ENCODE measurements around the gene COL21A1. TPM values are rescaled to one million over a fixed set of nuclear protein-coding genes. Genes with fewer than 3 reads are reported as not detected.
A peak's percentile ranks its signal among the peaks of the same experiment; 100 is the strongest.

COL21A1 gene
- total RNA-seq, 1 donor: 19.2 TPM

DNA sequence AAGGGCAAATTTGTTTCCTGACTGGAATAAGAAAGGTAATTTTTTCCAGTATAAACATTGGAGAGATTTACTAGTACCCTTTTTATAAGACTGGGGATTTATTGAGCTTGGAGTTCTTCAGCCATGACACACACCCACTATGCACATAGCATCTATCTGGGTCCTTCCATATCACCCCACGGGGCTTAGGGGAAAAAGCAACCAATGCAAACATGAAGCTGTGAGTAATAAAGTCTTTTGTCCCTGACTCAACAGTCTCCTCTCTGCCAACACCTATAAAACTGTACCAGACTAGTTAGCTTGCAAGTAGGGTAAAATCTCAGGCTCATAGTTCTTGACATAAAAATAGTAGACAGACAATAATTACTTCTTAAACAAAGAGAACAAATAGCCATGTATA, 23.4 kb downstream of the COL21A1 start:
- TF ChIP-seq, protein P1, sequence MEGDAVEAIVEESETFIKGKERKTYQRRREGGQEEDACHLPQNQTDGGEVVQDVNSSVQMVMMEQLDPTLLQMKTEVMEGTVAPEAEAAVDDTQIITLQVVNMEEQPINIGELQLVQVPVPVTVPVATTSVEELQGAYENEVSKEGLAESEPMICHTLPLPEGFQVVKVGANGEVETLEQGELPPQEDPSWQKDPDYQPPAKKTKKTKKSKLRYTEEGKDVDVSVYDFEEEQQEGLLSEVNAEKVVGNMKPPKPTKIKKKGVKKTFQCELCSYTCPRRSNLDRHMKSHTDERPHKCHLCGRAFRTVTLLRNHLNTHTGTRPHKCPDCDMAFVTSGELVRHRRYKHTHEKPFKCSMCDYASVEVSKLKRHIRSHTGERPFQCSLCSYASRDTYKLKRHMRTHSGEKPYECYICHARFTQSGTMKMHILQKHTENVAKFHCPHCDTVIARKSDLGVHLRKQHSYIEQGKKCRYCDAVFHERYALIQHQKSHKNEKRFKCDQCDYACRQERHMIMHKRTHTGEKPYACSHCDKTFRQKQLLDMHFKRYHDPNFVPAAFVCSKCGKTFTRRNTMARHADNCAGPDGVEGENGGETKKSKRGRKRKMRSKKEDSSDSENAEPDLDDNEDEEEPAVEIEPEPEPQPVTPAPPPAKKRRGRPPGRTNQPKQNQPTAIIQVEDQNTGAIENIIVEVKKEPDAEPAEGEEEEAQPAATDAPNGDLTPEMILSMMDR (IDR thresholded peaks at IDR 0.05; ENCODE audit: extremely low read depth, low read depth, low read length): no peak
- Histone ChIP-seq H3K27me3 (ENCODE audit: insufficient read depth, low read length) (no peaks in the 10 kb centered on the region), H3K79me2 (ENCODE audit: insufficient read depth, low read length) (no peaks in the 10 kb centered on the region), H2AFZ (ENCODE audit: low read length) (no peak overlapping the region), H3K4me2 (ENCODE audit: insufficient read depth, low read length) (peak overlapping the region; percentile 3), H3K4me3 (ENCODE audit: insufficient read depth, low read length) (no peak overlapping the region), H4K20me1 (ENCODE audit: insufficient read depth, low read length) (no peaks in the 10 kb centered on the region), H3K9me3 (ENCODE audit: low read depth, low read length) (no peaks in the 10 kb centered on the region), H3K27ac (ENCODE audit: low read depth, low read length) (no peak overlapping the region), H3K4me1 (ENCODE audit: insufficient read depth, low read length) (peaks cover 37% of the 10 kb centered on the region), H3K36me3 (ENCODE audit: insufficient read depth, low read length) (no peaks in the 10 kb centered on the region)
- peak; percentile 18 for DNase-seq (ENCODE audit: insufficient read length, low spot score, missing footprints)

DNA sequence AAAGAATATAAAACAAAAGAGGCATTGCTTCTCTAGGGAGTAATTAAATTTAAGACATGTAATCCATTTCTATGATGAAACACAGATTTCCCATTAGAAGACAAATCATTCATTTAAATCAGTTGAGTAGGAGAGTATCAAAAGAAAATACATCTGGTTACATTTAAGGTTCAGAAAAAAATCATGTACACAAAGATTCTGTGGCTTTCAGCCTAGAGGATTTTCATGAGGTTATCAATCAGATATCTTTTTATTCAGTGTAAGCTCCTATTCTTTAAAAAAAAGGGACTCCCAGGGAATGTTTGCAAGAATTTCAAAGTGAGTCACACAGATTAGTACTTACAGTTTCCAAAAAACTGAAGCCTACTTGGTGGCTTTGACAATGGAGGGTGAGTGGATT, 24.9 kb downstream of the COL21A1 start:
- Histone ChIP-seq H4K20me1 (ENCODE audit: insufficient read depth, low read length) (no peaks in the 10 kb centered on the region), H3K4me3 (ENCODE audit: insufficient read depth, low read length) (no peak overlapping the region), H3K36me3 (ENCODE audit: insufficient read depth, low read length) (no peaks in the 10 kb centered on the region), H3K79me2 (ENCODE audit: insufficient read depth, low read length) (no peaks in the 10 kb centered on the region), H3K27me3 (ENCODE audit: insufficient read depth, low read length) (no peaks in the 10 kb centered on the region), H3K27ac (ENCODE audit: low read depth, low read length) (peak overlapping the region; percentile 9), H3K4me1 (ENCODE audit: insufficient read depth, low read length) (peaks cover 33% of the 10 kb centered on the region), H2AFZ (ENCODE audit: low read length) (no peak overlapping the region), H3K9me3 (ENCODE audit: low read depth, low read length) (no peaks in the 10 kb centered on the region), H3K4me2 (ENCODE audit: insufficient read depth, low read length) (no peak overlapping the region)
- DNase-seq (ENCODE audit: insufficient read length, low spot score, missing footprints): no peak
- TF ChIP-seq, protein P1 (IDR thresholded peaks at IDR 0.05; ENCODE audit: extremely low read depth, low read depth, low read length): no peak

DNA sequence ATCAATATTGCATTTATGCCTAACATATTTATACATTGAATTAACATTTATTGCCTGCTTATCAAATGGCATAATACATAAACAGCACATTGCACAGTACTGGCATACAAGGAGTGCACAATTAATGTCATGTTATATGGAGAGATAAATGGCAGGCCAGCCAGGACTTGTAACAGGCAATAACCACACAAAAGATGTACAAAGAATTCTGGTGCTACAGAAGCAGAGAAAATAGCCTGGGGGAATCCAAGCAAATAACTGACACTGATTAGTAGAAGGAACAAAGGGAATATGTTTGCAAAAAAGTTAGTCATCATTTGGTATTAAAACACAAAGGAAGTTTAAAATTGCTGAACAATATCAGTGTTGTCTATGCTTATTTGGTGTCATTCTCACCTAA, 27.3 kb downstream of the COL21A1 start:
- TF ChIP-seq, protein P1 (IDR thresholded peaks at IDR 0.05; ENCODE audit: extremely low read depth, low read depth, low read length): no peak
- Histone ChIP-seq H3K79me2 (ENCODE audit: insufficient read depth, low read length) (no peaks in the 10 kb centered on the region), H3K27me3 (ENCODE audit: insufficient read depth, low read length) (no peaks in the 10 kb centered on the region), H3K36me3 (ENCODE audit: insufficient read depth, low read length) (no peaks in the 10 kb centered on the region), H4K20me1 (ENCODE audit: insufficient read depth, low read length) (no peaks in the 10 kb centered on the region), H2AFZ (ENCODE audit: low read length) (no peak overlapping the region), H3K4me1 (ENCODE audit: insufficient read depth, low read length) (peaks cover 22% of the 10 kb centered on the region), H3K4me3 (ENCODE audit: insufficient read depth, low read length) (no peak overlapping the region), H3K9me3 (ENCODE audit: low read depth, low read length) (no peaks in the 10 kb centered on the region), H3K4me2 (ENCODE audit: insufficient read depth, low read length) (no peak overlapping the region), H3K27ac (ENCODE audit: low read depth, low read length) (no peak overlapping the region)
- no peak for DNase-seq (ENCODE audit: insufficient read length, low spot score, missing footprints)

DNA sequence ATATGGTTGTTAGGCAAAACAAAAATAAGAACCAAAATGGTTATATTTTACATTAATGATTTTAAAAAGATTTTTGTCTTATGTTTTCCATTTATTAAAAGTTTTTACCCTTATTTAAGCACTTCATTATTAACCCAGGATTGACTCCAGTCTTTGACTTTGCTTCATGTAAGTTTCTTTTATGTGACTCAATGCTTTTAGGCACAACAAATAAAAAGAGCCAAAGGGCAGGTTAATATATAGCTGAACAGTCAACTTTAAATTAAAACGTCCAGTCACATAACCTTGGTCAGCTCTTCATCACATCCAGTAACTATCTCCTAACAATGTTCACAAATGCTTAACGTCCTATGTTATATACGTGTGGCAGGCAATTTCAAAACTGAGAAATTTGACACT, 32.7 kb downstream of the COL21A1 start:
- H3K9me3 ChIP-seq (ENCODE audit: low read depth, low read length): no peaks in the 10 kb centered on the region
- TF ChIP-seq, protein P1 (IDR thresholded peaks at IDR 0.05; ENCODE audit: extremely low read depth, low read depth, low read length): no peak
- no peaks in the 10 kb centered on the region for H3K36me3 ChIP-seq (ENCODE audit: insufficient read depth, low read length)
- H3K4me1 ChIP-seq (ENCODE audit: insufficient read depth, low read length): no peaks in the 10 kb centered on the region
- no peaks in the 10 kb centered on the region for H3K27me3 ChIP-seq (ENCODE audit: insufficient read depth, low read length)
- H3K4me3 ChIP-seq (ENCODE audit: insufficient read depth, low read length): no peak overlapping the region
- no peak overlapping the region for H3K4me2 ChIP-seq (ENCODE audit: insufficient read depth, low read length)
- no peak overlapping the region for H3K27ac ChIP-seq (ENCODE audit: low read depth, low read length)
- H2AFZ ChIP-seq (ENCODE audit: low read length): no peak overlapping the region
- no peaks in the 10 kb centered on the region for H4K20me1 ChIP-seq (ENCODE audit: insufficient read depth, low read length)
- H3K79me2 ChIP-seq (ENCODE audit: insufficient read depth, low read length): no peaks in the 10 kb centered on the region
- no peak for DNase-seq (ENCODE audit: insufficient read length, low spot score, missing footprints)

All from osteoblast (primary cell).